ENCODE measurements around the gene TRAF3IP3. TPM values are rescaled to one million over a fixed set of nuclear protein-coding genes. Genes with fewer than 3 reads are reported as not detected.

Gene TRAF3IP3
- total and polyA plus RNA-seq, 2 donors (not counting 1 experiment from before 2014, with no cell fraction given): not detected

GRCh38 chr1:209723265-209723664, 32.6 kb upstream of the TRAF3IP3 start:
- H3K9ac ChIP-seq (ENCODE audit: insufficient read depth, low read length): no peak overlapping the region
- no peak overlapping the region for H3K27ac ChIP-seq (ENCODE audit: insufficient read depth, low read length)
- H3K4me1 ChIP-seq (ENCODE audit: control insufficient read depth, extremely low read depth, insufficient read depth, low read length): no peaks in the 10 kb centered on the region
- H3K4me3 ChIP-seq (replicated peaks in 1 of 4; ENCODE audit: control extremely low read depth in 1 of 4, insufficient read depth in 1 of 4, low read depth in 3 of 4, low read length in 4 of 4): no peak overlapping the region
- H3K79me2 ChIP-seq (ENCODE audit: control insufficient read depth, insufficient read depth, low read length): no peaks in the 10 kb centered on the region
- no peak overlapping the region for H3K4me2 ChIP-seq (ENCODE audit: extremely low read depth, insufficient read depth, low read length)
- no peaks in the 10 kb centered on the region for H4K20me1 ChIP-seq (ENCODE audit: control insufficient read depth, extremely low read depth, insufficient read depth, low read length)
- H3K27me3 ChIP-seq (ENCODE audit: control insufficient read depth, insufficient read depth, low read length): no peaks in the 10 kb centered on the region
- no peak for DNase-seq (ENCODE audit: low read depth in 2 of 2)
- no peaks in the 10 kb centered on the region for H3K36me3 ChIP-seq (ENCODE audit: control insufficient read depth, insufficient read depth, low read length)
- H2AFZ ChIP-seq (ENCODE audit: low read length): no peak overlapping the region
- TF ChIP-seq EZH2 (IDR thresholded peaks at IDR 0.05; ENCODE audit: low read length, missing control alignments) (no peak), CTCF (conservative IDR thresholded peaks at IDR 0.05 in 1 of 2, IDR thresholded peaks at IDR 0.05 in 1 of 2; ENCODE audit: low read depth in 1 of 2, low read length in 2 of 2) (no peak)
- H3K9me3 ChIP-seq (ENCODE audit: control insufficient read depth, insufficient read depth, low read depth, low read length): no peaks in the 10 kb centered on the region

- H3K4me3 ChIP-seq (replicated peaks in 1 of 4; ENCODE audit: control extremely low read depth in 1 of 4, insufficient read depth in 1 of 4, low read depth in 3 of 4, low read length in 4 of 4): no peak overlapping the region
- H3K27me3 ChIP-seq (ENCODE audit: control insufficient read depth, insufficient read depth, low read length): no peaks in the 10 kb centered on the region
- H3K4me1 ChIP-seq (ENCODE audit: control insufficient read depth, extremely low read depth, insufficient read depth, low read length): no peaks in the 10 kb centered on the region
- H3K36me3 ChIP-seq (ENCODE audit: control insufficient read depth, insufficient read depth, low read length): no peaks in the 10 kb centered on the region
- DNase-seq (ENCODE audit: low read depth in 2 of 2): no peak
- no peak overlapping the region for H3K9ac ChIP-seq (ENCODE audit: insufficient read depth, low read length)
- H3K4me2 ChIP-seq (ENCODE audit: extremely low read depth, insufficient read depth, low read length): no peak overlapping the region
- H3K79me2 ChIP-seq (ENCODE audit: control insufficient read depth, insufficient read depth, low read length): no peaks in the 10 kb centered on the region
- TF ChIP-seq CTCF (conservative IDR thresholded peaks at IDR 0.05 in 1 of 2, IDR thresholded peaks at IDR 0.05 in 1 of 2; ENCODE audit: low read depth in 1 of 2, low read length in 2 of 2) (no peak), EZH2 (IDR thresholded peaks at IDR 0.05; ENCODE audit: low read length, missing control alignments) (no peak)
- no peaks in the 10 kb centered on the region for H3K9me3 ChIP-seq (ENCODE audit: control insufficient read depth, insufficient read depth, low read depth, low read length)
- no peak overlapping the region for H2AFZ ChIP-seq (ENCODE audit: low read length)
- no peak overlapping the region for H3K27ac ChIP-seq (ENCODE audit: insufficient read depth, low read length)
- H4K20me1 ChIP-seq (ENCODE audit: control insufficient read depth, extremely low read depth, insufficient read depth, low read length): no peaks in the 10 kb centered on the region
Observed at GRCh38 chr1:209723756-209724693, 31.8 kb upstream of the TRAF3IP3 start.

- Histone ChIP-seq H3K27me3 (ENCODE audit: control insufficient read depth, insufficient read depth, low read length) (no peaks in the 10 kb centered on the region), H3K4me2 (ENCODE audit: extremely low read depth, insufficient read depth, low read length) (no peak overlapping the region), H3K36me3 (ENCODE audit: control insufficient read depth, insufficient read depth, low read length) (no peaks in the 10 kb centered on the region), H4K20me1 (ENCODE audit: control insufficient read depth, extremely low read depth, insufficient read depth, low read length) (no peaks in the 10 kb centered on the region), H3K79me2 (ENCODE audit: control insufficient read depth, insufficient read depth, low read length) (no peaks in the 10 kb centered on the region), H3K9ac (ENCODE audit: insufficient read depth, low read length) (no peak overlapping the region), H3K9me3 (ENCODE audit: control insufficient read depth, insufficient read depth, low read depth, low read length) (no peaks in the 10 kb centered on the region), H3K27ac (ENCODE audit: insufficient read depth, low read length) (no peak overlapping the region), H3K4me3 (replicated peaks in 1 of 4; ENCODE audit: control extremely low read depth in 1 of 4, insufficient read depth in 1 of 4, low read depth in 3 of 4, low read length in 4 of 4) (no peak overlapping the region), H2AFZ (ENCODE audit: low read length) (no peak overlapping the region), H3K4me1 (ENCODE audit: control insufficient read depth, extremely low read depth, insufficient read depth, low read length) (no peaks in the 10 kb centered on the region)
- no peak for DNase-seq (ENCODE audit: low read depth in 2 of 2)
- no peak for TF ChIP-seq EZH2 (IDR thresholded peaks at IDR 0.05; ENCODE audit: low read length, missing control alignments)
- no peak for TF ChIP-seq CTCF (conservative IDR thresholded peaks at IDR 0.05 in 1 of 2, IDR thresholded peaks at IDR 0.05 in 1 of 2; ENCODE audit: low read depth in 1 of 2, low read length in 2 of 2)
Observed at GRCh38 chr1:209727286-209727685, 28.6 kb upstream of the TRAF3IP3 start.

All from fibroblast of lung (primary cell).